Measurements from ENCODE around the gene AQP1. TPM values are rescaled to one million over a fixed set of nuclear protein-coding genes. Genes with fewer than 3 reads are reported as not detected.

The AQP1 gene
- polyA plus RNA-seq, 2 of the 4 experiments (the other 2 are of a cell fraction) = 0.49 to 0.58 TPM

DNA sequence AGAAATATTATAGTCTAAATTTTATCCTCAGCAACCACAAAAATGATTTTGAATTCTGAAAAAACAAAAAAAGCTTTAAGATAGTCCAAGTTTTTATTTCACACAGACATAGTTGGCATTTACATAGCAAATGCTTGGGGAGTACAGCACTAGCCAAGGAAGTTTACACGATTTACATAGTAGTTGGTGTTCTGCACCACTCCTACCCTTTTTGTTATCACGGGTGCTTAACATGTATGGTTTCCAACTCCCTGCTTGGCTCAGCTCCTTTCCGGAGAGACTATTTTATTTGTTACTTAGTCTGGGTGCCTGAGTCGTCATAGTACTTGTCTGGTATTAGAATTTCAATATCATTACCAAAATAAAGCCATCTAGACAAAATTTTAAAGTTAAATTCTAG is 43.3 kb downstream of the AQP1 start:
- H3K27ac ChIP-seq = no peak overlapping the region
- CTCF ChIA-PET = no interaction called here
- H3K4me2 ChIP-seq = no peak overlapping the region
- WGBS (ENCODE audit: missing lambda C conversion rate) = 15% methylated on average over 4 of the region's 4 CpGs
- TF ChIP-seq, protein P1, sequence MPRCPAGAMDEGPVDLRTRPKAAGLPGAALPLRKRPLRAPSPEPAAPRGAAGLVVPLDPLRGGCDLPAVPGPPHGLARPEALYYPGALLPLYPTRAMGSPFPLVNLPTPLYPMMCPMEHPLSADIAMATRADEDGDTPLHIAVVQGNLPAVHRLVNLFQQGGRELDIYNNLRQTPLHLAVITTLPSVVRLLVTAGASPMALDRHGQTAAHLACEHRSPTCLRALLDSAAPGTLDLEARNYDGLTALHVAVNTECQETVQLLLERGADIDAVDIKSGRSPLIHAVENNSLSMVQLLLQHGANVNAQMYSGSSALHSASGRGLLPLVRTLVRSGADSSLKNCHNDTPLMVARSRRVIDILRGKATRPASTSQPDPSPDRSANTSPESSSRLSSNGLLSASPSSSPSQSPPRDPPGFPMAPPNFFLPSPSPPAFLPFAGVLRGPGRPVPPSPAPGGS (IDR thresholded peaks at IDR 0.05) = no peak
- TF ChIP-seq TP53 (CRISPR knock-in tag; IDR thresholded peaks at IDR 0.05) (no peak), RFX5 (IDR thresholded peaks at IDR 0.05) (no peak), FOSB (CRISPR knock-in tag; IDR thresholded peaks at IDR 0.05) (no peak), BHLHE40 (IDR thresholded peaks at IDR 0.05; ENCODE audit: low read depth, low read length) (no peak), CBX8 (IDR thresholded peaks at IDR 0.05) (no peak), NR3C1 (IDR thresholded peaks at IDR 0.05) (no peak), HOXB13 (CRISPR knock-in tag; IDR thresholded peaks at IDR 0.05; ENCODE audit: low read depth) (no peak)
- TF ChIP-seq, protein P2, sequence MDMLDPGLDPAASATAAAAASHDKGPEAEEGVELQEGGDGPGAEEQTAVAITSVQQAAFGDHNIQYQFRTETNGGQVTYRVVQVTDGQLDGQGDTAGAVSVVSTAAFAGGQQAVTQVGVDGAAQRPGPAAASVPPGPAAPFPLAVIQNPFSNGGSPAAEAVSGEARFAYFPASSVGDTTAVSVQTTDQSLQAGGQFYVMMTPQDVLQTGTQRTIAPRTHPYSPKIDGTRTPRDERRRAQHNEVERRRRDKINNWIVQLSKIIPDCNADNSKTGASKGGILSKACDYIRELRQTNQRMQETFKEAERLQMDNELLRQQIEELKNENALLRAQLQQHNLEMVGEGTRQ (IDR thresholded peaks at IDR 0.05) = no peak
- no peak for FAIRE-seq
- no peak overlapping the region for H3K4me3 ChIP-seq
- no peak for DNase-seq (ENCODE audit: low read depth in 1 of 2, low spot score in 1 of 2)
- H3K4me1 ChIP-seq = no peaks in the 10 kb centered on the region
- POLR2A ChIA-PET = no interaction called here
- peaks cover 14% of the 10 kb centered on the region for H3K9me3 ChIP-seq
- no peak for ATAC-seq

DNA sequence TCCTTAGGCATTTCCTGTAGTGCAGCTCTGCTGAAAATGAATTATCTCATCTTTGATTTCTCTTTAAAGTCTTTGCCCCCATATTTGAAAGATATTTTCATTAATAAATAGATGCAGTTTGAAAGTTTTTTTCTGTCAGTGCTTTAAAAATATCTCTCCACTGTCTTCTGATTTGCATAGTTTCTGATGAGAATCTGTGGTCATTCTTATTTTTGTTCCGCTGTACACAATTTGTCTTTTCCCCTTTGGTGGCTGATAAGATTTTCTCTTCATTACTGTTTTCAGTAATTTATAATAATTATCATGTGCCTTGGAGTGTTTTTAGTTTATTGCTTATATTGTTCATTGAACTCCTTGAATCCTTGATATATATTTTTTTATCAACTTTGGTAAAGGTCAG is 45.1 kb downstream of the AQP1 start:
- no peak for DNase-seq (ENCODE audit: low read depth in 1 of 2, low spot score in 1 of 2)

GRCh38 chr7:30963842-30964241 is 52.2 kb downstream of the AQP1 start, which contains the start of gene GHRHR:
GHRHR (plus strand) TSS chr7:30963953; CDS start chr7:30964069, 116 bp downstream.
- POLR2A ChIA-PET = no interaction called here
- FAIRE-seq (no peak), DNase-seq (ENCODE audit: low read depth in 1 of 2, low spot score in 1 of 2) (no peak), ATAC-seq (no peak)
- Histone ChIP-seq H3K4me1 (no peaks in the 10 kb centered on the region), H3K27ac (no peak within 1 kb of the TSS), H3K4me3 (no peak within 1 kb of the TSS), H3K9me3 (peaks cover 2% of the 10 kb centered on the region; the same call in 1 of the 3 replicates), H3K4me2 (no peak within 1 kb of the TSS)
- CTCF ChIA-PET = interaction anchor here (1.7 to 3.7 kb wide), 3 partner anchors 10 to 158 kb away, joined by 4 to 13 read pairs (median 6); no protein-coding TSS in a partner anchor
- TF ChIP-seq SMC3 (IDR thresholded peaks at IDR 0.05) = no peak
- TF ChIP-seq, protein P3, sequence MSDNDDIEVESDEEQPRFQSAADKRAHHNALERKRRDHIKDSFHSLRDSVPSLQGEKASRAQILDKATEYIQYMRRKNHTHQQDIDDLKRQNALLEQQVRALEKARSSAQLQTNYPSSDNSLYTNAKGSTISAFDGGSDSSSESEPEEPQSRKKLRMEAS (IDR thresholded peaks at IDR 0.05) = no peak
- no peak for TF ChIP-seq ELK1 (IDR thresholded peaks at IDR 0.05; ENCODE audit: low read depth, low read length)
- no peak for TF ChIP-seq BHLHE40 (IDR thresholded peaks at IDR 0.05; ENCODE audit: low read depth, low read length)
- TF ChIP-seq, protein P4, sequence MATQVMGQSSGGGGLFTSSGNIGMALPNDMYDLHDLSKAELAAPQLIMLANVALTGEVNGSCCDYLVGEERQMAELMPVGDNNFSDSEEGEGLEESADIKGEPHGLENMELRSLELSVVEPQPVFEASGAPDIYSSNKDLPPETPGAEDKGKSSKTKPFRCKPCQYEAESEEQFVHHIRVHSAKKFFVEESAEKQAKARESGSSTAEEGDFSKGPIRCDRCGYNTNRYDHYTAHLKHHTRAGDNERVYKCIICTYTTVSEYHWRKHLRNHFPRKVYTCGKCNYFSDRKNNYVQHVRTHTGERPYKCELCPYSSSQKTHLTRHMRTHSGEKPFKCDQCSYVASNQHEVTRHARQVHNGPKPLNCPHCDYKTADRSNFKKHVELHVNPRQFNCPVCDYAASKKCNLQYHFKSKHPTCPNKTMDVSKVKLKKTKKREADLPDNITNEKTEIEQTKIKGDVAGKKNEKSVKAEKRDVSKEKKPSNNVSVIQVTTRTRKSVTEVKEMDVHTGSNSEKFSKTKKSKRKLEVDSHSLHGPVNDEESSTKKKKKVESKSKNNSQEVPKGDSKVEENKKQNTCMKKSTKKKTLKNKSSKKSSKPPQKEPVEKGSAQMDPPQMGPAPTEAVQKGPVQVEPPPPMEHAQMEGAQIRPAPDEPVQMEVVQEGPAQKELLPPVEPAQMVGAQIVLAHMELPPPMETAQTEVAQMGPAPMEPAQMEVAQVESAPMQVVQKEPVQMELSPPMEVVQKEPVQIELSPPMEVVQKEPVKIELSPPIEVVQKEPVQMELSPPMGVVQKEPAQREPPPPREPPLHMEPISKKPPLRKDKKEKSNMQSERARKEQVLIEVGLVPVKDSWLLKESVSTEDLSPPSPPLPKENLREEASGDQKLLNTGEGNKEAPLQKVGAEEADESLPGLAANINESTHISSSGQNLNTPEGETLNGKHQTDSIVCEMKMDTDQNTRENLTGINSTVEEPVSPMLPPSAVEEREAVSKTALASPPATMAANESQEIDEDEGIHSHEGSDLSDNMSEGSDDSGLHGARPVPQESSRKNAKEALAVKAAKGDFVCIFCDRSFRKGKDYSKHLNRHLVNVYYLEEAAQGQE (IDR thresholded peaks at IDR 0.05) = no peak
- no peak for TF ChIP-seq MAZ (IDR thresholded peaks at IDR 0.05; ENCODE audit: borderline replicate concordance, low read depth, low read length)
- TF ChIP-seq JUN (IDR thresholded peaks at IDR 0.05) = no peak
- TF ChIP-seq SREBF2 (IDR thresholded peaks at IDR 0.05) = no peak
- TF ChIP-seq, protein P5, sequence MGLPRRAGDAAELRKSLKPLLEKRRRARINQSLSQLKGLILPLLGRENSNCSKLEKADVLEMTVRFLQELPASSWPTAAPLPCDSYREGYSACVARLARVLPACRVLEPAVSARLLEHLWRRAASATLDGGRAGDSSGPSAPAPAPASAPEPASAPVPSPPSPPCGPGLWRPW (IDR thresholded peaks at IDR 0.05) = no peak
- 11% methylated on average over 10 of the region's 11 CpGs for WGBS (ENCODE audit: missing lambda C conversion rate)

More for the DNA sequence above, 45.1 kb downstream of the AQP1 start:
- H3K27ac ChIP-seq = no peak overlapping the region
- CTCF ChIA-PET = interaction anchor here (0.7 to 2.1 kb wide), 5 partner anchors 14 to 193 kb away, joined by 3 to 6 read pairs (median 3); no protein-coding TSS in a partner anchor
- H3K4me2 ChIP-seq = no peak overlapping the region
- FAIRE-seq (no peak), ATAC-seq (no peak)
- TF ChIP-seq ZC3H11A (IDR thresholded peaks at IDR 0.05) = no peak
- no peak for TF ChIP-seq SMC3 (IDR thresholded peaks at IDR 0.05)
- no peak for TF ChIP-seq JUNB (IDR thresholded peaks at IDR 0.05)
- no peak for TF ChIP-seq CBX8 (IDR thresholded peaks at IDR 0.05)
- no peak for TF ChIP-seq CHD4 (IDR thresholded peaks at IDR 0.05; ENCODE audit: borderline replicate concordance)
- TF ChIP-seq, protein P6, sequence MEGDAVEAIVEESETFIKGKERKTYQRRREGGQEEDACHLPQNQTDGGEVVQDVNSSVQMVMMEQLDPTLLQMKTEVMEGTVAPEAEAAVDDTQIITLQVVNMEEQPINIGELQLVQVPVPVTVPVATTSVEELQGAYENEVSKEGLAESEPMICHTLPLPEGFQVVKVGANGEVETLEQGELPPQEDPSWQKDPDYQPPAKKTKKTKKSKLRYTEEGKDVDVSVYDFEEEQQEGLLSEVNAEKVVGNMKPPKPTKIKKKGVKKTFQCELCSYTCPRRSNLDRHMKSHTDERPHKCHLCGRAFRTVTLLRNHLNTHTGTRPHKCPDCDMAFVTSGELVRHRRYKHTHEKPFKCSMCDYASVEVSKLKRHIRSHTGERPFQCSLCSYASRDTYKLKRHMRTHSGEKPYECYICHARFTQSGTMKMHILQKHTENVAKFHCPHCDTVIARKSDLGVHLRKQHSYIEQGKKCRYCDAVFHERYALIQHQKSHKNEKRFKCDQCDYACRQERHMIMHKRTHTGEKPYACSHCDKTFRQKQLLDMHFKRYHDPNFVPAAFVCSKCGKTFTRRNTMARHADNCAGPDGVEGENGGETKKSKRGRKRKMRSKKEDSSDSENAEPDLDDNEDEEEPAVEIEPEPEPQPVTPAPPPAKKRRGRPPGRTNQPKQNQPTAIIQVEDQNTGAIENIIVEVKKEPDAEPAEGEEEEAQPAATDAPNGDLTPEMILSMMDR (IDR thresholded peaks at IDR 0.05) = no peak
- no peak for TF ChIP-seq ZNF302 (CRISPR knock-in tag; IDR thresholded peaks at IDR 0.05)
- no peak for TF ChIP-seq FOSB (CRISPR knock-in tag; IDR thresholded peaks at IDR 0.05)
- no peaks in the 10 kb centered on the region for H3K4me1 ChIP-seq
- H3K9me3 ChIP-seq = peaks cover 14% of the 10 kb centered on the region
- no peak overlapping the region for H3K4me3 ChIP-seq
- WGBS (ENCODE audit: missing lambda C conversion rate) = 93% methylated on average over 1 of the region's 1 CpG
- POLR2A ChIA-PET = no interaction called here

Data from A549 (cell line).